Measurements from ENCODE around the gene KCTD17. TPM values are rescaled to one million over a fixed set of nuclear protein-coding genes. Genes with fewer than 3 reads are reported as not detected.

The KCTD17 gene
- total RNA-seq, 1 donor from 2014 or later: 7.4 TPM

- no peak for TF ChIP-seq CTCF (IDR thresholded peaks at IDR 0.05; ENCODE audit: insufficient read depth, low read length, severe bottlenecking)
- Histone ChIP-seq H3K36me3 (ENCODE audit: control insufficient read depth, insufficient read depth, low read length) (no peaks in the 10 kb centered on the region), H3K27me3 (ENCODE audit: control insufficient read depth, insufficient read depth, low read length) (no peaks in the 10 kb centered on the region), H3K4me3 (ENCODE audit: low read depth, low read length) (no peak overlapping the region)
- FAIRE-seq (no peak), DNase-seq (ENCODE audit: low read depth) (no peak)
Observed at GRCh38 chr22:37043209-37043827, 8.2 kb upstream of the KCTD17 start.

- TF ChIP-seq CTCF (IDR thresholded peaks at IDR 0.05; ENCODE audit: insufficient read depth, low read length, severe bottlenecking): peak; percentile 92
- FAIRE-seq (no peak), DNase-seq (ENCODE audit: low read depth) (peak; percentile 58)
- H3K36me3 ChIP-seq (ENCODE audit: control insufficient read depth, insufficient read depth, low read length): no peaks in the 10 kb centered on the region
- no peak overlapping the region for H3K4me3 ChIP-seq (ENCODE audit: low read depth, low read length)
- H3K27me3 ChIP-seq (ENCODE audit: control insufficient read depth, insufficient read depth, low read length): no peaks in the 10 kb centered on the region
Observed at GRCh38 chr22:37043828-37044538, 7.6 kb upstream of the KCTD17 start.

GRCh38 chr22:37044634-37045625 lies 6.6 kb upstream of the KCTD17 start:
- peak; percentile 84 for FAIRE-seq

DNA sequence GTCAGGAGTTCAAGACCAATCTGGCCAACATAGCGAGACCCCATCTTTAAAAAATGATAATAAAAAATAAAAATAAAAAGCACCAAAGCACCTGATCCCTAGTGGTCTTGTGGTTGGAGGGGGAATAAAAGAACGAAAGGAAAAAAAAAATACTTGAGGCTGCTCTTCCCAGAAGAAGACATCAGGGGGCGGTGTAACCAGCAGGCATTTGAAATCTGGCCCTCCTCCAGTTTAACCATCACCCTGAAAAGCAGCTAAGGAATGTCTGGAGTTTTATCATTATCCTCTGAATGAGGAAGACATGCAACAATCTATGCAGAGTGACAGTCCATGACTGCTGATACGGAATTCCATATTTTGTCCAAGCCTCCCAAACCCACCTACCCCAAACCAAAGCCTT lies 5.6 kb upstream of the KCTD17 start:
- Histone ChIP-seq H3K36me3 (ENCODE audit: control insufficient read depth, insufficient read depth, low read length) (no peaks in the 10 kb centered on the region), H3K4me3 (ENCODE audit: low read depth, low read length) (no peak overlapping the region), H3K27me3 (ENCODE audit: control insufficient read depth, insufficient read depth, low read length) (no peaks in the 10 kb centered on the region)
- peak; percentile 18 for DNase-seq (ENCODE audit: low read depth)
- peak; percentile 53 for TF ChIP-seq CTCF (IDR thresholded peaks at IDR 0.05; ENCODE audit: insufficient read depth, low read length, severe bottlenecking)
- no peak for FAIRE-seq

More at GRCh38 chr22:37044634-37045625, 6.6 kb upstream of the KCTD17 start:
- no peak for TF ChIP-seq CTCF (IDR thresholded peaks at IDR 0.05; ENCODE audit: insufficient read depth, low read length, severe bottlenecking)
- peak; percentile 76 for DNase-seq (ENCODE audit: low read depth)
- Histone ChIP-seq H3K27me3 (ENCODE audit: control insufficient read depth, insufficient read depth, low read length) (no peaks in the 10 kb centered on the region), H3K4me3 (ENCODE audit: low read depth, low read length) (no peak overlapping the region), H3K36me3 (ENCODE audit: control insufficient read depth, insufficient read depth, low read length) (no peaks in the 10 kb centered on the region)

GRCh38 chr22:37046589-37046988 lies 5.0 kb upstream of the KCTD17 start:
- TF ChIP-seq CTCF (IDR thresholded peaks at IDR 0.05; ENCODE audit: insufficient read depth, low read length, severe bottlenecking): no peak
- H3K36me3 ChIP-seq (ENCODE audit: control insufficient read depth, insufficient read depth, low read length): no peaks in the 10 kb centered on the region
- H3K27me3 ChIP-seq (ENCODE audit: control insufficient read depth, insufficient read depth, low read length): no peaks in the 10 kb centered on the region
- DNase-seq (ENCODE audit: low read depth) (no peak), FAIRE-seq (no peak)
- H3K4me3 ChIP-seq (ENCODE audit: low read depth, low read length): no peak overlapping the region
